DMS79 (cell line): ENCODE results near the gene FBN2.

Experiments used
- DNase-seq: peaks from one replicate; lab custom pipeline; 2025; lab: John Stamatoyannopoulos, UW

FBN2 gene

DNA sequence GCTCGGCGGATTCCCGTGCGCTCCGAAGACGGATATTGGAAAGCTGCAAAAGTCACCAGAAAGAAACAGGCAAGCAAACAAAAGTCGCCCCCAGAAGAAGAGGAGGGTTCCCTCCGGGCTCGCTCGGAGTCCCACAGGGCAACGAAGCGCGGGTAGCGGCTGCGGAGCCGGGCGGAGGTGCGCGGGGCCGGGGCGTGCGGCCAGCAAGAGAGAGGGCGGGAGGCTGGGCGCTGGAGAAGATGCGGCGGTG lies at the start of gene FBN2:
FBN2 (minus strand) TSS at position 246 of the 250 bp plus-strand sequence. CDS start 642 bp downstream, outside the sequence.
- DNase-seq, result no peak

DNA sequence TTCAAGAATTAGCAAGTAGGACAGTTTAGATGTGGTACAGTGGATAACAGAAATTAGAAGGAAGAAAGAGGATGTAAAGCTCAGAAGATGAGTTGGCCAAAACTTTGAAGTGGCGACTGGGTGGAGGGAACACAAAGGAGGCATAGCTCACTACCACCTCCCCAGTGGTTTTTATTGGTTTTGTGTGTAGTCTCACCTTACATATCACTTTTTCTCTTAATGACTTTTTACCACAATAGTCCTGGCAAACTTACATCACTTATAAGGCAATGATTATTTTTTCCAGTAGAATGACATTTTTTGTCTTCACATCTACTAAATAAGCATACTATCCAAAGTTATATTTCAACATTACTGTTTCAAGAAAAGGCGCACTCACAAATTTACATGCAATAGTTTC lies 49.2 kb upstream of the FBN2 start:
- no peak for DNase-seq

DNA sequence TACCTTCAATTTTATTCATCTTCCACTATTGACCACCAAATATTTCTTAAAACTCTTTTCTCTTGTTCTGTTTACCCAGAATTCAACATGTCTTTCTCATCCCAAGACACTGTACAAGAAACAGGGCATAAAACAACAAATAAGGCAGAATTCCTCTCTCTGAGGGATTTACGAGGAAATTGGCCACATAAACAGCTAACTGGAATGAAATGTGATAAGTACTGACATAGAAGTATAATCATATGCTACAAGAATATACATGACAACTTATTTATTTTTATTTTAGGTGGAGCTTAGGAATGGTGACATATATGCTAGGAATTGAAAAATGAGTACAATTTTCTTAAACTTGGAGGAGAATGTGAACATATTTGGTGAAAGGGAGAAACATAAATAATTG lies 48.8 kb upstream of the FBN2 start:
- no peak for DNase-seq

GRCh38 chr5:128579639-128580038 lies 41.6 kb upstream of the FBN2 start:
- no peak for DNase-seq

- DNase-seq, result no peak
Measured at GRCh38 chr5:128579093-128579492, 41.0 kb upstream of the FBN2 start.

DNA sequence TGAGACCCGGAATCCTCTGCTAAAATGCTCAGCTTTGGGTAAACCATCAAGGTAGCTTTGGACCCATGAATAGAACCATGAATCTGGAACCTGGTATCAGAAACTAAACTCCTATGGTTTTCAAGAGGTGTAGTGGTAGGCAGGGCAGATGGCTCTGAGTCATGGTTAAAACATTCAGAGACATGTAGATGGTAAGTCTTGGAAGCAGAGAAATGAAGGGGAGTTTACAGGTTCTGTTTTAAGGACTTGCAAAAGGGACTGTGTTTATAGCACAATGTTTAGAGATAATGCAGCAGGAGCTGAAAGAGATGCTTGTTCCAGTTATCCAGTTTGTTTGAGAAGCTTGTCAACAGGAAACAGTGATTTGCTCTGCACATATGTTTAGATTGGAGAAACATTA lies 36.0 kb upstream of the FBN2 start:
- DNase-seq, result no peak

DNA sequence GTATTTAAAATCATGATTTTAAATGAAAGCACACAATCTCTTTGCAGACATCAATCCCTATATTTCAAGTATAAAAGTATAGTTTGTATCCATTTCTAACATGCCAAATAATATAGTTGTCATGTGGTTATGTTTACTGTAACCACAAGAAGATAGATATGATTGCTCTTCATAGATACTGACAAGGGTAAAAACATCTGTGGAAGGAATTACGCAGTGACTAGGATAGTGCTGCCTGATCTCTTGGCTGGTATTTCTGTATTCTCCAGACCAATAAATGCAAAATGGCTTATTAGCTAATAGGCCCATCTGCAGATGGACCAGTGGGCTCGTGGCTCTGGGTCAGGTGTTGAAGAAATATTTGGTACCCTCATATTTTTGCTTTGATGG lies 34.9 kb upstream of the FBN2 start:
- no peak for DNase-seq

DNA sequence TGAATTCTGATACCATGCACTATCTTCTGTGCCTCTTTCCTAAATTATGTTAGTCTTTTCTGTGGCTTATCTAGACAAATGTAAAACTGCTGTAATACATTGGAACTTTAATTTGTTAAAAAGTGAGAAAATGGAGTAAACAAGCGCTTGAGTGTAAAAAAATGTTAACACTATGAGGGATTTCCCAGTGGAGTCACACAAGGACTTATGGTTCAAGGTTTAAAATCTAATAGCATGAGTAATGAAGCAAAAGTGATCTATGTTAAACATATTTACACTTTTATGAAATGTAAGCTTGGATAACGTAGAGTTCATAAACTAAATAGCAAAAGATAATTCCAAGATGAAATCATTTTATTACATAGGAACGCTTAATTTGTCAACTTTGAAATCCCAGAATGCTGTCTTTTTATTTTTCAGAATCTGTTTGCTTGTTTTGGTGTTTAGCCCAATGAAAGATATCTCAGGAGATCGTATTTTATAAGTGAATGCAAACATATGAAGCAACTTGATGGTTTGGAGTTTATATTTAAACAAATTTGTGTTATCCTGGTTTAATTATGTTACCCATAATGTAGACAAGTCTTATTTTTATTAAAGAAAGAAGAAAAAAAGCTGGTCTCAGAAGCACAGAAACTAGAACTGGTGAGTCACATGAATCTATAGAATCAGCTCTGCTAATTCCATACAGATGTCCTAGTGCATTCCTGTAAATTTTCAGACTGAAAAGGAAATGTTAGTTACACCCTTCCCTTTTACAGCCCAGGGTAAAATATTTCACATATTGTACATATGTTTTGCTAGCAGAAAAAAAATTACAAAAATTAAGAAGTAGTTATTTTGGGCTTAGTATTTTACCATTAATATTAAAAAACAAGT lies 34.2 kb upstream of the FBN2 start:
- no peak for DNase-seq

DNA sequence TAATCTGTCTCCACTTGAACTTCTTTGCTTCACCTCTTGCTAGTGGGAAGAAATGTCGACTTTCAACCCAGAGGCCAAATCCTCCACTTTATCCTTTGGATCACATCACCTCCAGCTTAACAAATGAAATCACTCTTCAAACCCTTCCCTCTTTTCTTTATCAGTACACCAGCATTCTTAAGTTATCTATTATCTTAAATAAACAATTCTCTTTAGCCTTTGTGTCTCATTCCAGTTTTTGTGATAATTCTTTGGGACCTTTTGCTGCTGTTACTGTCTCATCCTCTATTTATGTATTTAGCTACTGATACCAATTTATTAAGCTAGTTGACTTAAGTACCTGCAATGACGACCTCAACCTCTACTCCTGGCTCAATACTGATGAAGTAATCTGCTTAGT lies 28.1 kb upstream of the FBN2 start:
- no peak for DNase-seq

- no peak for DNase-seq
Measured at GRCh38 chr5:128559300-128560297, 21.6 kb upstream of the FBN2 start.

- DNase-seq, result no peak
Measured at GRCh38 chr5:128553747-128554146, 15.7 kb upstream of the FBN2 start.

DNA sequence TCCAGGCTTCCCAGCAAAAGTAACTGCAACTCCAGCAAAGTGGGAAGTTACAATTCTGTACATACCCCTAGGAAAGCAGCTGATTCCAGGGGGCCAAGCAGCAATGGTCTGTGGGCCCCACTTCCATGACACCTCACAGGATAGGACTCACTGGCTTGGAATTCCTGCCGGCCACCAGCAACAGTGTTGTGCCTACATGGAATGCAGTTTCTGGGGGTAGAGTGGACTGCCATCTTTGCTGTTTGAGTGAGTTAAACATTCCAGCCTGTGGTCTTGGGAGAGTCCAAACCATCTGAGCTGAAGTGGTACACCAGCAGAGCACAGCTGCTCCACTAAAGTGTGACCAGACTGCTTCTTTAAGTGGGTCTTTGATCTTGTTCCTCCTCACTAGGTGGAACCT lies 13.4 kb upstream of the FBN2 start:
- DNase-seq, result no peak

DNA sequence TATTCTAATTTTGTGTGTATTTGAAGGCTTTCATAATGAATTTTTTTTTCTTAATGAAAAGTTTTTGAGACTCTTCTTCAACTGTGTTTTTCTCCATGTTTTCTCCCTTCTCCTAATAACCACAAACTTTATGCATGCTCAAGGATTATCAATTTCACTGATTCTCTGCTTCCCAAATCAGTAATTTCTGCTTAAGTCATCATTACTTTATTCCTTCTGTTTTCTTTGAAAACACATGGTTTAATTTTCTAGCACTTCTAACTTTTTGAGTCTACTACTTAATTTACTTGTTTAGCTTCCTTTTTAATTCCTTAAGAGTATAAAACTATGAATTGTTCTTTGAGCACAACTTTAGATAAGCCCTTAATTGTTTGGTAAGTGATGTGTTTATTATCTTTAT lies 11.5 kb upstream of the FBN2 start:
- DNase-seq, result no peak

DNA sequence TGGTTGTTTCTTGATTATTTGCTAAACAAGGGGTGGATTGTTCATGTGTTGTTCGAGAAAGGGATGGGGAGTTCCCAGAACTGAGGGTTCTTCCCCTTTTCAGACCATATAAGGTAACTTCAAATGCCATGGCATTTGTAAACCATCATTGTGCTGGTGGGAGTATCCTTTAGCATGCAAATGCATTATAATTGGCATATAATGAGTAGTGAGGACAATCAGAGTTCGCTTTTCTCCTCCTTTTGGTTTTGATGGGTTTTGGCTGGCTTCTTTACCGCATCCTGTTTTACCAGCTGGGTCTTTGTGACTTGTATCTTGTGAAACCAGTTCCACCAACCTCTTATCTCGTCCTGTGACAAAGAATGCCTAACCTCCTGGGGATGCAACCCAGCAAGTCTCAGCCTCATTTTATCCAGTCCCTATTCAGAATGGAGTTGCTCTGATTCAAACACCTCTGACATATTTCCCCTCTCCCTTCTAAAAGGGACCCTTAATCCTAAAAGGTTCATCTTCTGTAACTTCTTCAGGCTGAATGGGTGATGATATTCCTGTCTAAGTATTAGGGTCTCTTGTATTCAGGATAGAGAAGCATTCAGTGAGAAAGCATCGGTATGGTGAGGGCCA lies 8.7 kb upstream of the FBN2 start:
- no peak for DNase-seq

GRCh38 chr5:128541385-128541784 lies 3.3 kb upstream of the FBN2 start:
- DNase-seq, result no peak

- no peak for DNase-seq
Measured at GRCh38 chr5:128539038-128539429, 989 bp upstream of the FBN2 start.

DNA sequence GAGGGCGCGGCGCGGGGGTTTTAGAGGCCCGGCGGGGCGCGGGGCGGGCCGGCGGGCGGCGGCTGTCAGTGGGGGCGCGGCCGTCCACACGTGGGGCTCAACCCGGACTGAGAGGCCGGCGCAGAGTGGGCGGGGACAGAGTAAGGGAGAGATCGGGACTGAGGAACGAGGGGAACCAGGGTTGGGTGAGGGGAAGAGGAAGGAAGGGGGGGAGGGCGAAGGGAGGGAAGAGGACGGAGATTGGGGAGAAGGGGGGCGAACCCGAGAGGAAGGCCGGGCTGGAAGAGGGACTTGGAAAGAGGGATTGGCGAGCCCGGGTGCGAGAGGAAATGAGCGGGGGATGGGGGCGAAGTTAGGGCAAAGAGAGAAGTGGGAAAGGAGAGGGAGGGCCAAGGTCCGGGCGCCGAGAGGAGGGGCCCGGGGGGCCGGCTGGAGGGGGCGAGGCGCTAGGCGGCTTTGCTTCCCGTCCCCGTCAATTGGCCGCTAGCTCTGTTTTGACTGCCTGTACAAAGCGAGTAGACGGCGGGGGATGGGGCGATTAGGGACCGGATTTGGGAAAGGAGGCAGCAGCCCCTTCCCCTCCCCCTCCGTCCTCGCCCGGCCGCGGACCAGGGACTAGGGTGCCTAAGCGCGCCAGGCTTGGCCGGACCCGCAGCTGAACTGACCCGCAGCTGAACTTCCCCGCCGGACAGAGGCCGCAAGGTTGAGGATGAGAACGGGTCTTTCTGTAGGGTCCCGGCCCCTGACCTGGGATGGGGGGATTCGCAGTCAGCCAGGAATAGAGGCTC lies 399 bp upstream of the FBN2 start:
- DNase-seq, result no peak

- no peak for DNase-seq
Measured at GRCh38 chr5:128537221-128537999, 635 bp downstream of the FBN2 start.

DNA sequence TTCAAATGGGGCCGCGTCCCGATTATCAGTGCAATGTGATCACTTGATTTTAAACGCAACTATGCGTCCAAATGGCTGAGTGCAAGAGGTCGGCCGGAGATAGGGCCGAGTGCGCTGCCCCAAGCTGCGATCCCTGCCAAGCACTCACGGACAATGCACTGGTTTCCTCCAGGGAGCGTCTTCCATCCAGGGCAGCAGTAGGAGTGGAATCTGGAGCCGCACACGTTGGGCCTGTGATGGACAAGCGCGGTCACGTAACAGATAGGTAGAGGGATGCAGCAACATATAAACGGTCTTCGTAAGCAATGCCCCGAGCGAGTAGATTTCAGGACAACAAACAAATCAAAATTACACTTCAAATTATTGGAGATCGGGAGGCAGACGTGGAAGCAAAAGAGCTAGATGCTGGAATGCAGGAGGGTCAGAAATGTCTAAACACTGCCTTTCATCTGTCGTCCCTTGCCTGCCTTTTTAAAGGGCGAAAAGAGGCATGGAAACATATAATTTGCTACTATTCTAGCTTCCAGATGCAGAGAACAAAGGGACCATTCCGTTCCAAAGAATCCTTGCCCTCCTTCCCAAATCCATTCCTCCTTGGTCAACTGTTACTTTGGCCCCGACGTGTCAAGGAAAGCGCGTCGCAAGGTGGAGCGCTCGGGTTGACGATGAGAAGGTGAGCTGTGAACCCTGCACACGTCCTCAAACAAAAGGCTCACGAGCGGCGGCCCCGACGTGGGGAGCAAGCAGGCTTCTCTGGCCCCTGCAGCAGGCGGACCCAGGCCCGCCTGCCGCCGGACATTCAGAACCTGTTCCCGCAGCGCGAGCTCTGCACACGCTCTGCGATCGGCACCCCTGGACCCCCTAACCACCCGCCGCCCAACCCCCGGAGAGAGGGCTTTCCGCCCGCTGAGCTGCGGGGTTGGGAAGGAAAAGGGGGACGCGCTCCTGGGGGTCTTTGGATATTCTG lies 1.5 kb downstream of the FBN2 start:
- DNase-seq, result no peak

DNA sequence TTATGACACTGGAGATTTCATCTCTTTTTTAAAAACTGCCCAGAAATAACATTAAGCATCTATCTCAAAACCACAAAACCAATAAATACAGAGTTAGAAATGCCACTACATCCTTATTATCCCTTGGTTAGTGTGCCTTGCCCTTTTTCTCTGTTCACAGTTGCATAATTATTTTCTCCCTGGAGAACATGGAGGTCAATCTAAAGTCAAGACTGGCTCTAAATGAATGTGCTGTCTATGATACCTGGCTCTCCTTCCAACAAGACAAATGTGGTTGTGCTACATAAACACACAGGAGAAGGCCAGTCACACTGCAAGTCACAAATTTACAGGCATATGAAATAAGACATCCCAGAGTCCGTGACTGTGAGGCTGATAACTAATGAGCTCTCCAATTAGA lies 2.8 kb downstream of the FBN2 start:
- no peak for DNase-seq
